GM19025 (cell line): ENCODE results near the gene EDIL3.
"Not testable (repeated sequence)": the region's sequence is repeated elsewhere in the genome, so short reads cannot be mapped to it uniquely, and the experiment has no call there.

Experiments
- ATAC-seq: cut with Tn5 transposase; IDR thresholded peaks from one replicate; pipeline ENCODE4 v1.9.1; 2021; ENCODE audit warnings: mild to moderate bottlenecking, low read depth, moderate library complexity; ENCODE audit not compliant: unreplicated experiment

EDIL3 gene

DNA sequence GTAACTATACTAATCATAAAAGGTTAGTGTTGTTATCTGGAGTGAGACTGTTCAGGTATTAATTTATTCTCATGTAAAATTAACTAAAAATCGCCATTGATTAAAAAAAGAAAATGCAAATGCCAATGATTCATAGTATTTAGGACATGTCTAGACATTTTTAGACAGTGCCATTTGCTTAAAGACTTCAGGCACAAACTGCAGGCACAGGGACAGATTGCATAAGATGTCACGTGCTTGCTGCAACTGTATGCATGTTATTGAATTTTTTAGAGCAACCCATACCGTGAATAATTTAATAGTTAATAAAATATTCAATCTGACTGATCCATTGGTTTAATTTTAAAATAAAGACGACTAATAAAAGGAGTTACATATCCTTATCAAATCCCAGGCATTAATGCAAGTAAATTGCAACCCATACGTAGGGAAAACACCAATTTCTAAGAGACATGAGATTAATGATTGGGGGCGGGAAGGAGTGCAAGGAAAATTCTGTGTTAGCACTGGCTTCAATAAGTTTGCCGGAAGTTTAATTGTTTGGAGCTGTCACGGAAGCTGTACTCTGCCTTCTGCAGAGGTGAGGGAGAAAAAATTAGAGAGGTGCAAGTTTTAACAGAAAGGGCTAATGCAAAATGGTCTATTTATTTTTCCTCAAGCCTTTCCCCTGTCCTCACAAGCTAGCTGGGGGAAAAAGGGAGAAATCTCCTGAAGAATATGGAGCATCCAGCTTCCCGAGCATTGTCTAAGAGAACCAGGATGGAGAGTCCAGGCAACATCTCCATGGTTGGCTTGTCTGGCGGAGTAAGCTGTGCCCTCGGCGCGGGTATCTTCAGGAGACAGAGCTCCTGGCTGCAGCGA is 2.9 kb downstream of the EDIL3 start:
- ATAC-seq, result no peak

DNA sequence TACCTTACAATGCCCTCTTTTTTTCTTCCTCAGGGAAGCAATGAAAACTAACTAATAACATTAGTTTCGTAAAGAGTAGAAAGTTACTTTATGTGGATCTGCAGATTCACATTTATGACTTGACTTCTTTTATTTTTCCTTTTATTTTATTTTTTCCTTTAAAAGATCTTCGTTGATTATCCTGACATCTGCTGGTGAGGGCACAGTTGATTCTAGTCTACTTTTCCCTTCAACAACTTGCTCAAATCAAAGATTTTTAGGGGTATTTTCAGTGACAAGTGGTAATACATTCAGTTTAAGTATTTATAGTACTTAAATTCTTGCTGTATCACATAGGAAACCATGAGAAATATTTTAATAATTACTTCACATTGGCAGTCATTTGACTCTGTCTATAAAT is 4.9 kb downstream of the EDIL3 start:
- ATAC-seq, result no peak

DNA sequence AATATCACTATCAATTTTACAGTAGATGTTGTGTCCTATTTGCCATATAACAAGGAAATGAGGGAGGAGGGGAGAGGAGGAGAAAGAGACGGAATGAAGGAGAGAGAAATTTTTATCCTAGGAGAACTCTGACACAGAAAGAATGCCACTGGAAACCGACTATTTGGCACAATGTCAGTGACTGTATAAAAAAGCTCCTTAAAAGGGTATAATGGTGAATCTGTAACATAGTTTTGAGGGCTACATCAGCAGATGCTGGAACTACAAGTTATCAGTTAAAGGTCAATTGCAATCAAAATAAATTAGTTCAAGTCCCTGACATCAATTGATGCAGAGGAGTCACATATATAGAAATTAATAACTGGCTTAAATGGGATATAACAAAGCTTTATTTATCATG is 5.7 kb downstream of the EDIL3 start:
- ATAC-seq, result no peak

DNA sequence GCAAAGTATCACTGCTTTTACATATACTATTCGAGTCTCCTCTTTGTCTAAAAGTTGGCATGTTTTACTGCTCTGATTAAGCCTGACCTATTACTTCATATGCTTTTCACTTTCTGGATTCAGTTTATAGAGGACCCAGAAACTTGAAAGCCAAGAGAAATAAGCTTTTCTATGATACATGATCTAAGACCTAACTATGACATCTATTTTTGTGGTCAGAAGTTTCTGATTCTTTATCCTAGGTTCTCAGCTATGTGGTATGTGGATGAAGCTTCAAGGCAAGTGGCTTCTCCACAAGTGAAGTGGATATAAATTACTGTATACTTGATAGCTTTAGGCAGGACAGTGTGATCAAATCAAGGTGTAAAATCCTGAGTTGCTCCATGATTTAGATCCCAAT is 6.3 kb downstream of the EDIL3 start:
- ATAC-seq, result no peak

DNA sequence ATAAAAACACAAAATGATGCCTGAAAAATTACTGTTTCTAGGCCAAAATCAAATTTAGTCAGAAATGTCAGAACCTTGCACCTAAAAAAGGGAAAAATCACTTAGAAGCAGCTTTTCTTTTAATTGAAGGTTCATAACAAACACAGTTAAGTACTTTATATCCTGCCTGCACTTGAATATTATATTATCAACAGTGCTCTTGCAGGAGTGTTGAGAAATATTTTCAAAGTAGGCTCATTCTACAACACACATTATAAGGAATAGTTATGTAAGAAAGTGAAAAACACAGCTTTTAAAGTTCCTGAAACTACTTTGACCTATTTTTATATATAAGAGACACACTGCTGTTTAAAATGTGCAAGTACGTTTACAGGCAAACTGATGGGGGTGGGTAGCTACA is 8.3 kb downstream of the EDIL3 start:
- no peak for ATAC-seq

DNA sequence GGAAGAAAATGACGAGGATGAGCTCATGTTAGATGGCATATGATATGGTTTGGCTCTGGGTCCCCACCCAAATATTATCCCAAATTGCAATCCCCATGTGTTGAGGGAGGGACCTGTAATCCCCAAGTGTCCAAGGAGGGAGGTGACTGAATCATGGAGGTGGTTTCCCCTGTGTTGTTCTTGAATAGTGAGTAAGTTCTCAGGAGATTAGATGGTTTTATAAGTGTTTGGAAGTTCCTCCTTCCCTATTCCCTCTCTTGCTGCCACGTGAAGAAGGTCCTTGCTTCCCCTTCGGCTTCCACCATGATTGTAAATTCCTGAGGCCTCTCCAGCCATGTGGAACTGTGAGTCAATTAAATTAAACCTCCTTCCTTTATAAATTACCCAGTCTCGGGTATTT is 10.1 kb downstream of the EDIL3 start:
- no peak for ATAC-seq

DNA sequence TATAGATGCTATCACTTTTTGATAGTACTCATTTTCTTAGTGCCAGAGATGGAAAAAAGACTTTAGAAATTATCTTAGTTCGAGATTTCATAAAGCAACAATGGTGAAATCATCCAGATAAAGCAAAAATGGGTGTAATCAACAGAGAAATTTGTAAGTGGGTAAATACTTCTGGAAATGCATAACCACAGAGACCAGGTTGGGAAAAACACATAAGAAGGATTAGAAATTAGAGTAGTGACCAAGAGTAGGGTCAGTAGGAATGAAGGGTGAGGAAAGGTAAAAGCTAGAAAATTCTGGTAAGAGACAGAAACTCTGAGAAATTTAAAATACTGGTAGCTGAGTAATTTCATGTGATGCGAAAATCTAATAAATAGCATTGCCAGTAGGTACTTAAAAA is 11.2 kb downstream of the EDIL3 start:
- no peak for ATAC-seq

DNA sequence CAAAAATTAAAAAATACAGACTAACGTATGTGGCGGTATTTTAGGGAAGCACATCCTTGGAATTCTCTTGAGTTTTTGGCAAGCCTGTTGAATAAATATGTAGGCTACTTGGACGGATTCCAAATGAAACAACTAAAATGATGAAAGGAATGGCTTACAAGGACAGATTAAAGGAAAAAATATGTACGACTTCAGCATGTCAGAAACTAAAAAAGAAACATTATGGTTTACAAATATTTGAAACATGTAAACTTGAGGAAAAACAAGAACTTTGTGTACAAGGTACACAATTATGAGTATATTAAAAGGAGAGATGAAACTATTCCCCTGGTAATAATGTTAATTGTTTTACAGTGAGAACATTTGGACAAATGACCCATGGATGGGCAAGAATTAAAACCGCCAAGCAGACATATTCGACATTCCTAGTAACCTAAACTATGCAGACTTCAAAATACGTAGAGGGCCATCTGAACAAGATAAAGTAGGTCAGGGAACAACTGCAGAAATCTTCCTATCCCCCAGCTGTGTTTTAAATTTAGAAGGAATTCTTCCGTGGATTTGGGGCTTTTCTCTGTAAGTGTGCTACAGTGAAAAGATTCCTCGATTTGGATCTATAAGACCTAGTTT is 12.5 kb downstream of the EDIL3 start:
- no peak for ATAC-seq

DNA sequence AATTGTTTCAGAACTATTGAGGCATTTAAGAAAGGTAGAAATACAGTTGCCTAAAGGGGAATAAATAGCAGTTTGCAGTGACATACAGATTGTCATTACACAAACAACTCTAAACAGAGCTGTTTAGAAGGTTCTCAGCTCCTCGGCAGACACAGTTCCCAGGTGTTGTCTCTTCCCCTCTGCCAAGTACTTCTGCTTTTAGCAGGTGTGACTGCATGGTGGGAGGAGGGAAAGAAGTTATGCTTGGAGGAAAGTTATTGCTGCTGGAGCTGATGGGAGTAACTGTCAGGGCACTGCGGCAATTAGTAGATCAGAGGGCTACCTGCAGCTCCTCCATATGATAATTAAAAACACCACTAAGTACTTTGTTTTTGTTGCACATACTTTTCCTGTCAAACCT is 14.5 kb downstream of the EDIL3 start:
- ATAC-seq, result no peak

DNA sequence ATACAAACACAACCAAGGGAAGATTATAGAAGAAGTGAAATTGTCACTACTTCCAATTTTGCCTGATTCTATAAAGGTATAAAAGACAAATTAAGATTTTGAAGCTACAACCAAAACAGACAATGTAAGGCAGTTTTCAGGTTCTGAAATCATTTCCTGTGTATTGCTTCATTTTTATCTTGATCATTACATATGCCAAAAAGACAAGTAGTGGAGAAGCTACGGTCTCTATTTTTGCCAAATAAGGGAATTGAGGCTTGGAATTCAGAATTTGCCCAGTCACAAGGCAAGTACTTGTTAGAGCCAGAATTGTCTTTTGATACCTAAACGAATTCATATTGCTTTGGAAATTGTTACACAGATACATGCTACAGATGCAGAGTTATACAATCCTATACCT is 20.6 kb downstream of the EDIL3 start:
- ATAC-seq, result no peak

DNA sequence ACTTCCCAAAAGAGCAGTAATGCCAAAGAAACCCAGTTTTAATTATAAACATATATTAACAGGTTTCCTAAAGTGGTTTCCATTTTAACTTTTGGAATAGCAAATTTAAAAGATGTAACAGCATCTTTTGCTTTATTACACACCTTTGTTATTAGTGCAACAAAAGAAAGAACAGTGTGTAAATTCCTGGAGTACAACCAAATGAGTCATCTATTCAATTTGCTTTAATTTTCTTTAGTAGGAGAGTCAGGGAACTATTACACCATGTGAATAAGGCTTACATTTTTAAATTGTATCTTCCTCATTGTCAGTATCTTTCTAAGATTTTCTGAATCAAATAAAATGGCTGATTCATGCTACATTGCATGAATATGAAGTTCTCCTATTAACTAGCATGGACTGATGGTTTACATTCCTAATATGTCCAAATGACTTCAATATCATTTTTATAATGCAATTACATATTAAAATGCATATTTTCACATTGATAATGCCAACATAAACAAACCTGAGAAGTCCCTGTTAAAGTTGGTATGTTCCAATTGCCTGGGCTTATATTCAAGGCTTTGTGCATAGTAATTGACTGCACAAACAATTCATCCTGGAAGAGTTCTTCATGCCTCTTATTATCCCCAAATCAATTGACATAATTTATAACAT is 22.5 kb downstream of the EDIL3 start:
- no peak for ATAC-seq

DNA sequence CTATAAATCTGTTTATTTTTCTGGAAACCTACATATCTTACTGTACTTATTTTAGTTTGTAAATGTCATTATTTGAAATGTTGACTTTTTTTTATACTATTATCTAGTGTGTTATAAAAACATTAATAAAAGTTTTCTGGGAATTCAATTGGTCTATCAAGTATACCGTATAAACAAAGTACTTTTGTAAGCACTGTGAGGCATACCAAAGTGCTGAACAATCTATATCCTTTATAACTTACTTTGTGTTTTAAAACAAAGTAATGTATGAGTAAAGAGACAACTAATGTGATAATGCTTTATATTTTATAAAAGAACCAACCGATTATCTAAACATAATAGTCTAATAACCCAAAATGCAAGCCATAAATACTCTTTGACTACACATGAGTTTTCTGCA is 23.1 kb downstream of the EDIL3 start:
- no peak for ATAC-seq

DNA sequence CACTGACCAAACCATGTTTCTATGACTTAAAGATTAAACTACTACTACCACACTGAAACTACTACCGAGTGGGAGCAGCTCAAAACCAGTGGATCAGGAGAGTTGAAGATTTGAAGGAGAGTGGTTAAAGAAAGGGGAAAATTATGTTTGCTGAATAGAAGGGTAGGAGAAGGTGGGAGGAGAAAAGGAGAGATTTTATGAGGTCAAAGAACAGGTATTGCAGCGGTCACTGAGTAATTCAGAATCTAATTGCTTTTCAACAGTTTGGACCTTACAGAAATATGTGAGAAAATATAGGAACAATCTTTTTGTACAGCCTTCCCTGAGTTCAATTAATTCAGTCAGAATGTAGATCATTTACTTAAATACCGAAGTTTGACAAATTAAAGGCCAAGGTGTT is 24.6 kb downstream of the EDIL3 start:
- no peak for ATAC-seq

DNA sequence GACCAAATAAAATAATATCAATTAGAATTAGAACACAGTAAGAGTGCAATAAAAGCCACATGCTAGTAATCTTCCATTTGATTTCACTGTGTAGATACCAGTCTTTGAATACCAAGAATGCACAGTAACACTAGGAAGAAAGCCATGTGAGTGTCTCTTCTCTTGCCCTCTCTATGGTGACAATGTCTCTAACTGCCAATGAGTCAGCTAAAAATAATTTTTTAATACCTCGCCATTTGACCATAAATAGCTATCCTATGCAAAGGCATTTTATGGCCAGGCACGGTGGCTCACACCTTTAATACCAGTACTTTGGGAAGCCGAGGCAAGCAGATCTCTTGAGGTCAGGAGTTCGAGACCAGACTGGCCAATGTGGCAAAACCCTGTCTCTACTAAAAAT is 30.6 kb downstream of the EDIL3 start:
- no peak for ATAC-seq

DNA sequence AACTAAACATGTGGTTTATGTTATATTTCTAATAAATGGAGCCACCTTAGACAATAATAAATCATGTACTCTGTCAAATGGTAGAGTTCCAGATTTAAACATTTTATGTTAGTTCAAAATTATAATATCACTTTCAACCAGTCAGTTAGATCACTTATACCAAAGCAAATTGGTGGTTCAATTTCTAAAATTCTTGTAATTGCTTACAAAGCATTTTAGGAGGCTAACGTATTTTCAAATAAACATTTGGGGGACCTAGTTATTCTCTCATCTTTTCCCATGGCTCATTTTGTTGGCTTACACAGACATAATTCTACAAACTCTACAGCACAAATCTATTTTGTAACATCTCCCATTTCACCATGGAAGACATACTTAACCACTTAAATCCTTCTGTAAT is 39.9 kb downstream of the EDIL3 start:
- no peak for ATAC-seq

DNA sequence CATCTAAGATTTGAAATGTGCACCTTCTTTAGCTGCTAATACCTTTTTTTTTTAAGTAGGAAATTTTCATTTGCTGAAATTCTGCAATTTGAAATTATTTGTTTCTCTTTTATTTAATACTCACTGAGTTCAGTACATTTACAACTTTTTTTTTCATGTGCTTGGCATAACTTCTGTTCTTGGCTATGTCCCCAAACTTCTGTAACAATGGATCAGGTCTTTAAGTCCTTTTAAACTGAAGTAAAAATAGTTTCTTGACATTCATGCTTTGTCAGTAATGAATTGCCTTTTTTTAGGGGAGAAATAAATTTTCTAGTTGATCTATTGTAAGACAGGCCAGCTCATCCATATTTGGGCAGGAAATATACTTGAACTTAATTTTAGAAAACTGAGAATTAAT is 41.5 kb downstream of the EDIL3 start:
- ATAC-seq, result no peak

DNA sequence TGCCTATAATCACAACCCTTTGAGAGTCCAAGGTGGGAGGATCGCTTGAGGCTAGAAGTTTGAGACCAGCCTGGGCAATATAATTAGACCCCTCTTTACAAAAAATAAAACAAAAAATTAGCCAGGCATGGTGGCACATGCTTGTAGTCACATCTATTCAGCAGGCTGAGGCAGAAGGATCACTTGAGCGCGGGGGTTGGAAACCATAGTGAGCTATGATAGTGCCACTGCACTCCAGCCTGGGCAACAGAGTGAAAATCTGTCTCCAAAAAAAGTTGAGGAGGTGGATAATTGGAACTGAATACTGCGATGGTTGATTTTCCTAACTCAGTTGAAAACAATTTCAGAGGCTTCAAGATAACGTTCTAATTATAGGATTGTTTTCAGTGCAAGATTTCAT is 52.6 kb downstream of the EDIL3 start:
- no peak for ATAC-seq

DNA sequence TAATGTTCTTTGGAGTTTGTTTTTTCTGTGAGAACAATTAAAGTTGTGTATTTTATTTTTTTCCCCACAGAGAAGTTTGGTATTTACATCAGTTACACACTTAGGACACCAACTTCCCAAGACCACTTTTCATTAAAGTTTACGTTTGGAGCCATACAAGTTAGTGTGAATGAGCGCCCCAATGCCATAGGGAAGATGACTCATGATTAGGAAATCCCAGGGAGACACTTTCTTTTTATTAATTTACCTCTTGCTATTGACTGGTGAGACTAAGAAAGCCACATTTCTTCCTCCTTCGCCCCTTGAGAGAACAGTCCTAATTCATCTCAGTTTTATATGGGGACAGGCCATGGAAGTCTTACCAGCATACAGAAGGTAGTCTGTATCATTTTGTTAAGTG is 57.1 kb downstream of the EDIL3 start:
- no peak for ATAC-seq

DNA sequence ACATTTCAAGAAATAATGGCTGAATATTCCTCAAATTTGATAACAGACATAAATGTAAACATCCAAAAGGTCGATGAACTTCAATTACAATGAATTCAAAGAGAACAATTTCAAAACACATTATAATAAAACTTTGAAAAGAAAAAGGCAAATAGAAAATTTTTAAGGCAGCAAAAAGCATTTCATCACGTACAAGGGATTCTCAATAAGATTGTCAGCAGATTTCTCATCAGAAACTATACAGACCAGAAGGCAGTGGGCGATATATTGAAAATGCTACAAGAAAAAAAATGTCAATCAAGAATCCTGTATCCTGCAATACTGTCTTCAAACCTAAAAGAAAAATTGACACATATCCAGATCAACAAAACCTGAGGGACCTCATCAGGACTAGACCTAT is 62.0 kb downstream of the EDIL3 start:
- ATAC-seq, result no peak

DNA sequence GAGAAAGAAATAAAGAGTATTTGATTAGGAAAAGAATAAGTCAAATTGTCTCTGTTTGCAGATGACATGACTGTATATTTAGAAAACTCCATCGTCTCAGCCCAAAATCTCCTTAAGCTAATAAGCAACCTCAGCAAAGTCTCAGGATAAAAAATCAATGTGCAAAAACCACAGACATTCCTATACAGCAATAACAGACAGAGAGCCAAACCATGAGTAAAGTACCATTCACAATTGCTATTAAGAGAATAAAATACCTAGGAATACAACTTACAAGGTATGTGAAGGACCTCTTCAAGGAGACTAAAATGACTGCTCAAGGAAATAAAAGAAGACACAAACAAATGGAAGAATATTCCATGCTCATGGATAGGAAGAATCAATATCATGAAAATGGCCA is 66.9 kb downstream of the EDIL3 start:
- ATAC-seq, result not testable (repeated sequence)

DNA sequence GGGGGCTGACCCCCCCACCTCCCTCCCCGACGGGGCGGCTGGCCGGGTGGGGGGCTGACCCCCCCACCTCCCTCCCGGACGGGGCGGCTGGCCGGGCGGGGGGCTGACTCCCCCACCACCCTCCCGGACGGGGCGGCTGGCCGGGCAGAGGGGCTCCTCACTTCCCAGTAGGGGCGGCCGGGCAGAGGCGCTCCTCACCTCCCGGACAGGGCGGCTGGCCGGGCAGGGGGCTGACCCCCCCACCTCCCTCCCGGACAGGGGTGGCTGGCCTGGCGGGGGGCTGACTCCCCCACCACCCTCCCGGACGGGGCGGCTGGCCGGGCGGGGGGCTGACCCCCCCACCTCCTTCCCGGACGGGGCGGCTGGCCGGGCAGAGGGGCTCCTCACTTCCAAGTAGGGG is 72.4 kb downstream of the EDIL3 start:
- ATAC-seq, result not testable (repeated sequence)

DNA sequence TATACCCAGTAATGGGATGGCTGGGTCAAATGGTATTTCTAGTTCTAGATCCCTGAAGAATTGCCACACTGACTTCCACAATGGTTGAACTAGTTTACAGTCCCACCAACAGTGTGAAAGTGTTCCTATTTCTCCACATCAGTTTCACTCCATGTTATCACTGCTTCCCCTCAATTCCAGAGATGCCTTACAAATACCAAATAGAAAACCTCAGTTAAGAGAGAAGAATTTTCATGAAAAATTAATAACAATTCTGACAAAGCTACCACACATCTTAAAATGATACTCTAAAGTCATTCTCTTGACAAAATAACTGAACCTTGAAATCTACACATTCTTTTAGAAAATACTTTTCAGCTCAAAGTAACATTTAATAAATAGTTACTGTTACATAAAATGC is 74.8 kb downstream of the EDIL3 start:
- not testable (repeated sequence) for ATAC-seq
